ENCODE data around the gene GUCY2D.
A peak's percentile ranks its signal among the peaks of the same experiment; 100 is the strongest.

Gene GUCY2D

GRCh38 chr17:8053600-8053999 lies 51.2 kb downstream of the GUCY2D start:
- DNase-seq (ENCODE audit: low spot score) = no peak
- POLR2A ChIA-PET (ENCODE audit: low non-redundant PET) = no interaction called here
- no peak for TF ChIP-seq CTCF (conservative IDR thresholded peaks at IDR 0.05; ENCODE audit: low read depth)
- CTCF ChIA-PET = no interaction called here
- H3K27ac ChIP-seq = no peak overlapping the region

- ChIA-PET POLR2A (ENCODE audit: low non-redundant PET) (no interaction called here), CTCF (interaction anchor here (0.6 to 3.0 kb wide), 5 partner anchors 15 to 192 kb away, joined by 3 to 15 read pairs (median 3); no protein-coding TSS in a partner anchor)
- no peak for DNase-seq (ENCODE audit: low spot score)
- no peak for TF ChIP-seq CTCF (conservative IDR thresholded peaks at IDR 0.05; ENCODE audit: low read depth)
- H3K27ac ChIP-seq = no peak overlapping the region
Measured at GRCh38 chr17:8055851-8056231, 53.4 kb downstream of the GUCY2D start.

GRCh38 chr17:8056232-8056975 lies 54.0 kb downstream of the GUCY2D start:
- TF ChIP-seq CTCF (conservative IDR thresholded peaks at IDR 0.05; ENCODE audit: low read depth) = no peak
- no peak overlapping the region for H3K27ac ChIP-seq
- no peak for DNase-seq (ENCODE audit: low spot score)
- ChIA-PET POLR2A (ENCODE audit: low non-redundant PET) (no interaction called here), CTCF (interaction anchor here (0.6 to 3.0 kb wide), 10 partner anchors 15 to 219 kb away, joined by 3 to 15 read pairs (median 5); no protein-coding TSS in a partner anchor)

- POLR2A ChIA-PET (ENCODE audit: low non-redundant PET) = no interaction called here
- DNase-seq (ENCODE audit: low spot score) = no peak
- H3K27ac ChIP-seq = no peak overlapping the region
- TF ChIP-seq CTCF (conservative IDR thresholded peaks at IDR 0.05; ENCODE audit: low read depth) = no peak
- CTCF ChIA-PET = interaction anchor here (0.6 to 3.0 kb wide), 27 partner anchors 11 to 549 kb away, joined by 3 to 15 read pairs (median 4); partner anchors contain the start of gene NAA38
Measured at GRCh38 chr17:8056976-8057625, 54.7 kb downstream of the GUCY2D start.

GRCh38 chr17:8057691-8058114 lies 55.3 kb downstream of the GUCY2D start:
- CTCF ChIA-PET = interaction anchor here (0.6 to 3.0 kb wide), 30 partner anchors 11 to 550 kb away, joined by 3 to 15 read pairs (median 4); partner anchors contain the start of gene NAA38
- DNase-seq (ENCODE audit: low spot score) = peak; percentile 82
- no peak overlapping the region for H3K27ac ChIP-seq
- peak; percentile 77 for TF ChIP-seq CTCF (conservative IDR thresholded peaks at IDR 0.05; ENCODE audit: low read depth)
- POLR2A ChIA-PET (ENCODE audit: low non-redundant PET) = no interaction called here

- ChIA-PET CTCF (interaction anchor here (0.6 to 2.0 kb wide), 7 partner anchors 10 to 69 kb away, joined by 3 to 9 read pairs (median 3); no protein-coding TSS in a partner anchor), POLR2A (ENCODE audit: low non-redundant PET) (no interaction called here)
- no peak for TF ChIP-seq CTCF (conservative IDR thresholded peaks at IDR 0.05; ENCODE audit: low read depth)
- H3K27ac ChIP-seq = no peak overlapping the region
- no peak for DNase-seq (ENCODE audit: low spot score)
Measured at GRCh38 chr17:8059131-8059530, 56.7 kb downstream of the GUCY2D start.

All from RWPE1 (cell line).